DND-41 (cell line): Measurements from ENCODE around the gene PRKCA.

ENCODE experiments used
- ATAC-seq: fragments of 200-7000 bp; cut with Tn5 transposase; 3 replicates; pipeline ENCODE4 v1.9.1; 2021; ENCODE audit warnings: low read depth; ENCODE audit not compliant: insufficient read depth
- DNase-seq: peaks from one replicate; pipeline ENCODE4 v3.0.0-alpha.2; 2020
- H2AFZ ChIP-seq: 2 replicates; pipeline ENCODE4 v1.6.0; 2012; ENCODE audit warnings: low read depth, low read length
- H3K27ac ChIP-seq: 2 replicates; pipeline ENCODE4 v1.5.1; 2012; ENCODE audit warnings: low read length, inconsistent platforms
- H3K27me3 ChIP-seq: fragments of 200-600 bp; sonication (generic); 2 replicates; pipeline ENCODE4 v1.6.0; 2012; ENCODE audit warnings: low read length, mild to moderate bottlenecking, inconsistent platforms; ENCODE audit not compliant: insufficient read depth, poor library complexity
- H3K36me3 ChIP-seq: 2 replicates; pipeline ENCODE4 v1.5.1; 2012; ENCODE audit warnings: low read length, inconsistent platforms; ENCODE audit not compliant: insufficient read depth
- H3K4me1 ChIP-seq: 2 replicates; pipeline ENCODE4 v1.5.1; 2012; ENCODE audit warnings: mild to moderate bottlenecking, low read length; ENCODE audit not compliant: insufficient read depth
- H3K4me2 ChIP-seq: 2 replicates; pipeline ENCODE4 v1.6.0; 2012; ENCODE audit warnings: mild to moderate bottlenecking, moderate library complexity, low read length, inconsistent platforms; ENCODE audit not compliant: insufficient read depth
- H3K4me3 ChIP-seq, 2 experiments: fragments of 200-600 bp in 1 of 2; shearing (Covaris generic) in 1 of 2; 2 replicates each; pipeline ENCODE4 v1.5.1; 2012 to 2016; ENCODE audit warnings: inconsistent platforms in 2 of 2, low read length in 2 of 2, mild to moderate bottlenecking in 2 of 2, low read depth in 1 of 2, moderate library complexity in 1 of 2
- H3K79me2 ChIP-seq: 2 replicates; pipeline ENCODE4 v1.6.0; 2012; ENCODE audit warnings: low read length, inconsistent platforms; ENCODE audit not compliant: insufficient read depth
- H3K9ac ChIP-seq: 2 replicates; pipeline ENCODE4 v1.6.0; 2012; ENCODE audit warnings: low read depth, mild to moderate bottlenecking, inconsistent platforms, low read length, moderate library complexity
- H3K9me3 ChIP-seq: 2 replicates; pipeline ENCODE4 v1.5.1; 2012; ENCODE audit warnings: low read length, moderate library complexity, mild to moderate bottlenecking, inconsistent platforms; ENCODE audit not compliant: insufficient read depth, severe bottlenecking
- H4K20me1 ChIP-seq: 2 replicates; pipeline ENCODE4 v1.6.0; 2012; ENCODE audit warnings: low read length; ENCODE audit not compliant: insufficient read depth
- EZH2 ChIP-seq: IDR thresholded peaks from 3 replicates; pipeline ENCODE4 v1.6.1; 2012; ENCODE audit warnings: borderline replicate concordance, low read depth, mild to moderate bottlenecking, moderate library complexity, low read length, inconsistent platforms; ENCODE audit not compliant: severe bottlenecking
- TF ChIP-seq, protein P1 (sequence below): IDR thresholded peaks from 2 replicates; pipeline ENCODE4 v1.5.1; 2012; ENCODE audit warnings: borderline replicate concordance, low read length, moderate library complexity, mild to moderate bottlenecking; ENCODE audit not compliant: poor library complexity, severe bottlenecking; ENCODE audit errors: extremely low read depth

PRKCA gene

DNA sequence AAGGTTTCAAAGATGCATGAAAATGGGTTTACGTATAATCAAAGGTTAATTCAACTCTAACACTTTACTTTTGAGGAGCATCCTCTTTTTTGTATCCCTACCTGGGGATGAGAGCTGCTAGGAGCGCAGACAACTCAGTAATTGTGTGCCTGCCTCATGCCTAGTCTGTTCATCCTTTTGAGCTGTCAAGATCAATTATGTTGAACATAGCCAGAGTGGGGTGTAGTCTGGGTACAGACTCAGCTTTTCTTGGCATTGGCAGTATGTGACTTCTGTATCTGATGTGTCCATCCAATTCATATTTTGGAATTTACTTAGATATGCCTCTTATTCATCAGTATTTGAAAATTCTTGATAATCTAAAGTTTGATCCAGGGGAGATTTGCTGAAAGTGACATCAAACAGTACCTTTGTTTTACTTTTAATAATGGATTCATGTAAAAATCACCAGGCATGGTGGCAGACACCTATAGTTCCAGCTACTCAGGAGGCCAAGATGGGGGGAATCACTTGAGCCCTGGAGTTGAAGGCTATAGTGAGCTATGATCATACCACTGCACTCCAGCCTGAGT, 24.1 kb downstream of the PRKCA start:
- H3K27me3 ChIP-seq: no peaks in the 10 kb centered on the region
- no peak overlapping the region for H3K9ac ChIP-seq
- ATAC-seq (no peak), DNase-seq (no peak)
- H3K4me1 ChIP-seq: peaks cover 15% of the 10 kb centered on the region
- 0 out of 2 replicates have a peak, but pooled peaks cover 6% of the 10 kb centered on the region for H4K20me1 ChIP-seq
- peaks cover 5% of the 10 kb centered on the region for H3K9me3 ChIP-seq
- no peak overlapping the region for H2AFZ ChIP-seq
- no peak overlapping the region for H3K27ac ChIP-seq
- H3K79me2 ChIP-seq: peaks cover 66% of the 10 kb centered on the region
- no peak for TF ChIP-seq EZH2
- TF ChIP-seq, protein P1, sequence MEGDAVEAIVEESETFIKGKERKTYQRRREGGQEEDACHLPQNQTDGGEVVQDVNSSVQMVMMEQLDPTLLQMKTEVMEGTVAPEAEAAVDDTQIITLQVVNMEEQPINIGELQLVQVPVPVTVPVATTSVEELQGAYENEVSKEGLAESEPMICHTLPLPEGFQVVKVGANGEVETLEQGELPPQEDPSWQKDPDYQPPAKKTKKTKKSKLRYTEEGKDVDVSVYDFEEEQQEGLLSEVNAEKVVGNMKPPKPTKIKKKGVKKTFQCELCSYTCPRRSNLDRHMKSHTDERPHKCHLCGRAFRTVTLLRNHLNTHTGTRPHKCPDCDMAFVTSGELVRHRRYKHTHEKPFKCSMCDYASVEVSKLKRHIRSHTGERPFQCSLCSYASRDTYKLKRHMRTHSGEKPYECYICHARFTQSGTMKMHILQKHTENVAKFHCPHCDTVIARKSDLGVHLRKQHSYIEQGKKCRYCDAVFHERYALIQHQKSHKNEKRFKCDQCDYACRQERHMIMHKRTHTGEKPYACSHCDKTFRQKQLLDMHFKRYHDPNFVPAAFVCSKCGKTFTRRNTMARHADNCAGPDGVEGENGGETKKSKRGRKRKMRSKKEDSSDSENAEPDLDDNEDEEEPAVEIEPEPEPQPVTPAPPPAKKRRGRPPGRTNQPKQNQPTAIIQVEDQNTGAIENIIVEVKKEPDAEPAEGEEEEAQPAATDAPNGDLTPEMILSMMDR: no peak
- peaks cover 11% of the 10 kb centered on the region; the same call in 1 of the 2 replicates for H3K36me3 ChIP-seq
- no peak overlapping the region for H3K4me2 ChIP-seq
- H3K4me3 ChIP-seq: no peak overlapping the region

DNA sequence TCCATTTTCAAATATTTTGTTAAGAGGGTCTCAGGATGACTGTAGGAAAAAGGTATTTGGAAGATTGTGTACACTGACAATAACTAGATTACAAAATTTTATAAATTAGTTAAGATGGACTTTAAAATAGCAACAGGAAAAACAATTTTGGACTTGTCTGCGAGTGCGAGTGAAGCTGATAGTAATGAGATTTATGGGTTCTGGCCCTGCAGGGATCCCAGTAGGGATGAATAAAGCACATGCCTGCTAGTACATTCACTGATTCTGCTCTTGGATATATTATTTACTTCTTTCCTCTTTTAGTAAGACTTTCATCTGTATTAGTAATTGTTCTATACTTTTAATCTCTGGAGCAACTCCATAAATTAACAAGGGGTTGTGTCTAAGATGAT, 28.2 kb downstream of the PRKCA start:
- Histone ChIP-seq H3K4me2 (peak overlapping the region; percentile 58), H3K79me2 (peaks cover 62% of the 10 kb centered on the region), H3K4me1 (peaks cover 25% of the 10 kb centered on the region), H3K36me3 (peaks cover 6% of the 10 kb centered on the region; the same call in 1 of the 2 replicates), H4K20me1 (peaks cover 6% of the 10 kb centered on the region; the same call in 1 of the 2 replicates), H3K27ac (peak overlapping the region; percentile 76), H3K9me3 (no peaks in the 10 kb centered on the region), H3K4me3 (no peak overlapping the region), H3K9ac (no peak overlapping the region), H2AFZ (no peak overlapping the region), H3K27me3 (no peaks in the 10 kb centered on the region)
- TF ChIP-seq, protein P1: no peak
- TF ChIP-seq EZH2: no peak
- DNase-seq (no peak), ATAC-seq (no peak)

DNA sequence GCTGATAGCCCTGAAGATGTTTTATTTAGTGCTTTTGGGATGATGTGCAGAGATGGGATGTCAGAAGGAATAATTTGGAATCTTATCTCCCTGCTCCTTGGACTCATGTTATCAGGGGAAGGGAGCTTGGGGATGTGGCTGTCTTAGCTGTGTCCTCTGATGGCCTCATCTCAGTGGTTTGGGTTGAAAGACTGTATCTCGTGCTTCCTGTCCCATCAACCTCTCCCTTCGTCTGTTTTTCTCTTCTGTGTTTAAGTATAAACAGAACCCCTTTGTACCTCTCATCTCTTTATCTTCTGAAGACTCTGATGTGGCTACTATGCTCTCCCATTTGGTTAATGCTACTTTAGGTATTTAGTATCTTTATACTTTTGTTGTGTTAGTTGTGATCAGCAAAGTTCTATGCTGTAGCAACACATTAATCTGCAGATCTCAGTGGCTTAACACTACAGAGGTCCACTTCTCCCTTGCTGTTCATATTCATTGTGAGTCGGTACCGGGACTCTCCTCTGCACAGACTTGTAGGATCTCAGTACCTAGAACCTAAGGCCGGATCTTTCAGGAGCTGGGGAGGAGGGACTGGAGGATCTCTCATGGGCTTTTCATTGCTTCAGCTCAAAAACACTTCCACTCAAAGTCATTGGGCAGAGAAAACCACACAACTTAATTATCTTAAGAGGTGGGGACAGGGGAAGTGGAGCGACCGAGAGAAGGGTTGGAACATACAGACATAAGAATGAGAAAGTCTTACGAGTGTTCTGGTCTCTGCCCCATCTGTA, 28.8 kb downstream of the PRKCA start:
- peak overlapping the region in 1 of 2 experiments; percentile 42; a peak in 2 of 4 replicates for H3K4me3 ChIP-seq
- peaks cover 62% of the 10 kb centered on the region for H3K79me2 ChIP-seq
- H3K4me1 ChIP-seq: peaks cover 25% of the 10 kb centered on the region
- ATAC-seq (peak; percentile 87), DNase-seq (peak; percentile 51)
- H3K9me3 ChIP-seq: no peaks in the 10 kb centered on the region
- H2AFZ ChIP-seq: no peak overlapping the region
- H3K4me2 ChIP-seq: peak overlapping the region; percentile 58
- peaks cover 6% of the 10 kb centered on the region; the same call in 1 of the 2 replicates for H3K36me3 ChIP-seq
- peak overlapping the region; percentile 29 for H3K9ac ChIP-seq
- TF ChIP-seq, protein P1: no peak
- TF ChIP-seq EZH2: no peak
- H3K27me3 ChIP-seq: no peaks in the 10 kb centered on the region
- peak overlapping the region; percentile 76 for H3K27ac ChIP-seq
- H4K20me1 ChIP-seq: peaks cover 6% of the 10 kb centered on the region; the same call in 1 of the 2 replicates
